Thoracic aorta (tissue), 2 donors: ENCODE results near the gene FAM174C. TPM values are rescaled to one million over a fixed set of nuclear protein-coding genes. Genes with fewer than 3 reads are reported as not detected.
A peak's percentile ranks its signal among the peaks of the same experiment; 100 is the strongest.

ENCODE experiments used
- ATAC-seq: fragments of 150-250 bp; one replicate; pipeline ENCODE4 v1.8.0; 2017; ENCODE audit warnings: low read depth; ENCODE audit not compliant: insufficient number of reproducible peaks, low FRiP score
- DNase-seq: peaks from one replicate; pipeline ENCODE4 v3.0.0-alpha.2; 2020; ENCODE audit warnings: low spot score
- H3K27ac ChIP-seq, 2 donors: fragments of 200-600 bp; sonication (generic); 1 replicate in 1 of 2; 2 replicates in 1 of 2; pipeline ENCODE4 v1.5.1; 2016; ENCODE audit warnings: mild to moderate bottlenecking in 2 of 2, moderate library complexity in 2 of 2
- H3K27me3 ChIP-seq: fragments of 200-600 bp; sonication (generic); replicated peaks from 2 replicates; pipeline ENCODE4 v1.6.0; 2016; ENCODE audit warnings: mild to moderate bottlenecking; ENCODE audit not compliant: insufficient read depth
- H3K36me3 ChIP-seq: fragments of 200-600 bp; sonication (generic); one replicate; pipeline ENCODE4 v1.5.1; 2016
- H3K4me1 ChIP-seq, 2 donors: fragments of 200-600 bp; sonication (generic); 1 replicate in 1 of 2; 2 replicates in 1 of 2; pipeline versions ENCODE4 v1.5.1 to v1.6.0; 2016; ENCODE audit warnings: low read depth in 2 of 2, mild to moderate bottlenecking in 1 of 2; ENCODE audit not compliant: control insufficient read depth in 1 of 2
- H3K4me3 ChIP-seq: fragments of 200-600 bp; sonication (generic); 2 replicates; pipeline ENCODE4 v1.5.1; 2016; ENCODE audit warnings: mild to moderate bottlenecking
- H3K9me3 ChIP-seq: fragments of 200-600 bp; sonication (generic); 2 replicates; pipeline ENCODE4 v1.5.1; 2016
- CTCF ChIP-seq: fragments of 200-600 bp; sonication (generic); IDR thresholded peaks from one replicate; pipeline ENCODE4 v1.5.1; 2019; ENCODE audit warnings: antibody characterized with exemption
- total RNA-seq, 2 donors: library from RNA; depleted of rRNA; stranded (reverse); fragments of >200 nt; gene quantifications; one replicate each; pipeline versions ENCODE4 v1.1.0 to v1.2.3, GENCODE V29; 2016

The FAM174C gene
- total RNA-seq, 2 donors from 2014 or later: 18.8 to 40.8 TPM

DNA sequence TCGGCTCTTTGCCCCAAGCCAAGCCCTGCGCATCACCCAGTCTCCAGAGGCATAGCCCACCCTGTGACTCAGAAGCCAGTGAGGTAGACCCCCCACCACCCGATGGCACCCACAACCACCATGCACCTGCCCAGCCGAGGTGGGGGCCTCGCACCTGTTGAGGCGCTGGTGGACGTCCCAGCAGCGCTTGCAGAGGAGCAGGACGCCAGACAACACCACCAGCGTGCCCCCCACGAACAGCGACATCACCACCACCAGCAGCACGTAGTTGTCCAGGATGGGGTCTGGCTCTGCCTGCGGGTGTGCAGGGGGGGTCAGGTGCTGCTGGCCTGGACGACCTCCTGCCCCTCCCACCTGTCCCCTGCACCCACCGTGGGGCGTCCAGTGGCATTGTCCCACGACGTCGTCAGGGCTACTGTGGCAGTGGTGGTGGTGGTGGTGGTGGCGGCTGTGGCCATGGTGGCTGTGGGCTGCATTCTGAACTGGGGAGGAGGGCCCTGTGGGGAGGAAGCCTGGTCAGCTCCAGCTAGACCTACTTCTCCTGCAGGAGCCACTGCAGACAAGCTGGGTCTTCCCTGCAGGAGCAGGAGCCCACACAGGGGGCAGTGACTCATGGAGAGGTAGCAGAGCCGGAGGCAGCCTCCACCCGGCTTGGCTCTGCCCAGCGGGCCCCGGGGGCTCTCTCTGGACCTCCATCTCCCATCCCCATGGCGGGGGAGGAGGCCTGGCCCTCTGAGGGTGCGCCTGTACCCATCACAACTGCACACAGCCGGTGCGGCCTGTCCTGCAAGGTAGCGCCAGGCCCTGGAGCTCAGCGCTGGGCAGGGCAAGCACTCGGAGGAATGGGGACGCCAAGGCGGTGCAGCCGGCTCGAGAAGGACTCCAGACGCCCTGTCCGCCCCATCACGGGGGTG, 39.4 kb upstream of the FAM174C start:
- H3K4me1 ChIP-seq: peaks cover 22 to 42% of the 10 kb centered on the region in 2 donors
- no peak overlapping the region for H3K4me3 ChIP-seq
- no peaks in the 10 kb centered on the region for H3K9me3 ChIP-seq
- DNase-seq (no peak), ATAC-seq (no peak)
- no peaks in the 10 kb centered on the region for H3K27me3 ChIP-seq
- no peak for TF ChIP-seq CTCF
- no peaks in the 10 kb centered on the region for H3K36me3 ChIP-seq
- no peak overlapping the region for H3K27ac ChIP-seq

GRCh38 chr19:1236576-1236975, 38.8 kb upstream of the FAM174C start:
- no peak for DNase-seq
- TF ChIP-seq CTCF: no peak
- H3K9me3 ChIP-seq: no peaks in the 10 kb centered on the region
- ATAC-seq: no peak
- H3K4me3 ChIP-seq: peak overlapping the region; percentile 79
- no peaks in the 10 kb centered on the region for H3K36me3 ChIP-seq
- no peaks in the 10 kb centered on the region for H3K27me3 ChIP-seq
- H3K4me1 ChIP-seq: peaks cover 26 to 47% of the 10 kb centered on the region in 2 donors
- no peak overlapping the region for H3K27ac ChIP-seq

DNA sequence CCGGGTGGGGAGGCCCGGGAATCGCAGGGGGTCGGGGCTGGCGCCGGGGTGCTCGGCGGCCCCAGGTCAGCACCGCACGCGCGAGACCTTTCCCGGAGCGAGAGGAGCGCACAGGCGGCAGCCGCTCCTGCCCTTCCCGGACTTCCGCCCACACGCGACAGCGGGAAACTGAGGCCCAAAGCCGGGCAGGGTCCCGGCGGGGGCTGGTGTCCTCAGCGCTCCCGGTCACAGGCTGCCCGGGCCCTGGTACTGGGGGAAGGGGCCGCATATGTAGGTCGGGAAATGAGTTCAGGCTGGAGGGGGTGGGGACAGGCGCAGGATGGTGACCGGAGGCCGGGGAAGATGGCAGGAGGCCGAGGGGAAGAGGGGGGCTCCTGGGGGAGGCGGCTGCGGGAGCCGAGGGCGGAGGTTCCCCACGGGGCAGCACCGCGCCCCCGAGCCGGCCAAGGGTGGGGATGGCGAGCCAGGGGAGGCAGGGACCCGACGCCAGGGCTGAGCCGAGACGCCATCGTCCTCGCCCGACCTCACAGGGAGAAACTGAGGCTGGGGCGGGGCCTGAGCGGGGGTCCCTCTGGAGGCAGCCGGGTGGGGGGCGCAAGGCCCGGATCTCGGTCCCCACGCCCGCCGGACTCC, 38.2 kb upstream of the FAM174C start:
- Histone ChIP-seq H3K27me3 (no peaks in the 10 kb centered on the region), H3K27ac (no peak overlapping the region), H3K36me3 (no peaks in the 10 kb centered on the region), H3K4me1 (peaks cover 28 to 50% of the 10 kb centered on the region in 2 donors), H3K4me3 (peak overlapping the region; percentile 79), H3K9me3 (no peaks in the 10 kb centered on the region)
- no peak for TF ChIP-seq CTCF
- DNase-seq (no peak), ATAC-seq (no peak)

GRCh38 chr19:1237754-1238368, 37.5 kb upstream of the FAM174C start, which contains the start of gene CBARP:
TSS of gene CBARP (minus strand) at chr19:1238005. CDS start at chr19:1236100, 1,905 bp downstream.
- H3K27me3 ChIP-seq: no peaks in the 10 kb centered on the region
- peaks cover 31 to 50% of the 10 kb centered on the region in 2 donors for H3K4me1 ChIP-seq
- no peaks in the 10 kb centered on the region for H3K9me3 ChIP-seq
- H3K27ac ChIP-seq: peak within 1 kb of the TSS; percentile 41 to 78
- no peaks in the 10 kb centered on the region for H3K36me3 ChIP-seq
- ATAC-seq: no peak
- DNase-seq: no peak
- no peak for TF ChIP-seq CTCF
- peak within 1 kb of the TSS; percentile 79 for H3K4me3 ChIP-seq
